ENCODE results near the gene ECHS1.

Gene ECHS1

GRCh38 chr10:133318494-133319127 is 54.5 kb downstream of the ECHS1 start:
- DNase-seq: no peak

GRCh38 chr10:133316732-133317131 is 56.4 kb downstream of the ECHS1 start:
- no peak for DNase-seq

GRCh38 chr10:133316266-133316665 is 56.9 kb downstream of the ECHS1 start:
- DNase-seq: no peak

GRCh38 chr10:133315847-133316246 is 57.3 kb downstream of the ECHS1 start:
- DNase-seq: no peak

- no peak for DNase-seq
Measured at GRCh38 chr10:133314911-133315310, 58.2 kb downstream of the ECHS1 start.

GRCh38 chr10:133313192-133313591 is 60.0 kb downstream of the ECHS1 start:
- no peak for DNase-seq

- DNase-seq: no peak
Measured at GRCh38 chr10:133312769-133313145, 60.4 kb downstream of the ECHS1 start.
